Vagina (tissue), 2 donors: ENCODE measurements around the gene ZNF506.

Experiments used
- POLR2A ChIP-seq, 2 donors: fragments of 450-650 bp; IDR thresholded peaks; one replicate each; pipeline ENCODE4 v1.6.1; 2017; ENCODE audit warnings: antibody characterized with exemption in 2 of 2, mild to moderate bottlenecking in 2 of 2, moderate library complexity in 2 of 2
- POLR2AphosphoS5 ChIP-seq, 2 donors: sonication (generic); formaldehyde crosslinking; IDR thresholded peaks; one replicate each; pipeline ENCODE4 v1.9.0; 2017; ENCODE audit warnings: antibody characterized with exemption in 2 of 2, mild to moderate bottlenecking in 2 of 2, low read depth in 1 of 2; ENCODE audit not compliant: insufficient read depth in 1 of 2
- TF ChIP-seq, protein P1 (sequence below), 3 experiments: fragments of 450-650 bp in 2 of 3; fragments of 200-600 bp in 1 of 3; sonication (generic) in 1 of 3; IDR thresholded peaks; one replicate each; pipeline ENCODE4 v1.5.1; 2017 to 2019; ENCODE audit warnings: antibody characterized with exemption in 3 of 3, mild to moderate bottlenecking in 2 of 3, moderate library complexity in 2 of 3

DNA sequence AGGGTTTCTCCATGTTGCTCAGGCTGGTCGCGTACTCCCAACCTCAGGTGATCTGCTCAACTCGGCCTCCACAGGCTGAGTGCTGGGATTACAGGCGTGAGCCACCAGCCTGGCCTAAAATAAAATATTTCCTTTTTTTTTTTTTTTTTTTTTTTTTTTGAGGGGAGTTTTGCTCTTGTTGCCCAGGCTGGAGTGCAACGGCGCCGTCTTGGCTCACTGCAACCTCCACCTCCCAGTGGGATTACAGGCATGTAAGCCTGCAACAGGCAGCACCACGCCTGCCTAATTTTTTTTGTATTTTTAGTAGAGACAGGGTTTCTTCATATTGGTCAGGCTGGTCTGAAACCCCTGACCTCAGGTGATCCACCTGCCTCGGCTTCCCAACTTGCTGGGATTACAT, 4.9 kb downstream of the ZNF506 start:
- TF ChIP-seq, protein P1, sequence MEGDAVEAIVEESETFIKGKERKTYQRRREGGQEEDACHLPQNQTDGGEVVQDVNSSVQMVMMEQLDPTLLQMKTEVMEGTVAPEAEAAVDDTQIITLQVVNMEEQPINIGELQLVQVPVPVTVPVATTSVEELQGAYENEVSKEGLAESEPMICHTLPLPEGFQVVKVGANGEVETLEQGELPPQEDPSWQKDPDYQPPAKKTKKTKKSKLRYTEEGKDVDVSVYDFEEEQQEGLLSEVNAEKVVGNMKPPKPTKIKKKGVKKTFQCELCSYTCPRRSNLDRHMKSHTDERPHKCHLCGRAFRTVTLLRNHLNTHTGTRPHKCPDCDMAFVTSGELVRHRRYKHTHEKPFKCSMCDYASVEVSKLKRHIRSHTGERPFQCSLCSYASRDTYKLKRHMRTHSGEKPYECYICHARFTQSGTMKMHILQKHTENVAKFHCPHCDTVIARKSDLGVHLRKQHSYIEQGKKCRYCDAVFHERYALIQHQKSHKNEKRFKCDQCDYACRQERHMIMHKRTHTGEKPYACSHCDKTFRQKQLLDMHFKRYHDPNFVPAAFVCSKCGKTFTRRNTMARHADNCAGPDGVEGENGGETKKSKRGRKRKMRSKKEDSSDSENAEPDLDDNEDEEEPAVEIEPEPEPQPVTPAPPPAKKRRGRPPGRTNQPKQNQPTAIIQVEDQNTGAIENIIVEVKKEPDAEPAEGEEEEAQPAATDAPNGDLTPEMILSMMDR (IDR thresholded peaks at IDR 0.05): no peak
- TF ChIP-seq POLR2A (IDR thresholded peaks at IDR 0.05) (no peak), POLR2AphosphoS5 (IDR thresholded peaks at IDR 0.05; ENCODE audit: insufficient read depth in 1 of 2, low read depth in 1 of 2) (no peak)
